ENCODE data around the gene MAGI2. TPM values are rescaled to one million over a fixed set of nuclear protein-coding genes. Genes with fewer than 3 reads are reported as not detected.

MAGI2 gene
- total RNA-seq, 1 donor from 2014 or later = 64.2 TPM

- H3K4me3 Mint-ChIP-seq (ENCODE audit: unreplicated experiment) = no peak overlapping the region
- TF ChIP-seq, protein P1, sequence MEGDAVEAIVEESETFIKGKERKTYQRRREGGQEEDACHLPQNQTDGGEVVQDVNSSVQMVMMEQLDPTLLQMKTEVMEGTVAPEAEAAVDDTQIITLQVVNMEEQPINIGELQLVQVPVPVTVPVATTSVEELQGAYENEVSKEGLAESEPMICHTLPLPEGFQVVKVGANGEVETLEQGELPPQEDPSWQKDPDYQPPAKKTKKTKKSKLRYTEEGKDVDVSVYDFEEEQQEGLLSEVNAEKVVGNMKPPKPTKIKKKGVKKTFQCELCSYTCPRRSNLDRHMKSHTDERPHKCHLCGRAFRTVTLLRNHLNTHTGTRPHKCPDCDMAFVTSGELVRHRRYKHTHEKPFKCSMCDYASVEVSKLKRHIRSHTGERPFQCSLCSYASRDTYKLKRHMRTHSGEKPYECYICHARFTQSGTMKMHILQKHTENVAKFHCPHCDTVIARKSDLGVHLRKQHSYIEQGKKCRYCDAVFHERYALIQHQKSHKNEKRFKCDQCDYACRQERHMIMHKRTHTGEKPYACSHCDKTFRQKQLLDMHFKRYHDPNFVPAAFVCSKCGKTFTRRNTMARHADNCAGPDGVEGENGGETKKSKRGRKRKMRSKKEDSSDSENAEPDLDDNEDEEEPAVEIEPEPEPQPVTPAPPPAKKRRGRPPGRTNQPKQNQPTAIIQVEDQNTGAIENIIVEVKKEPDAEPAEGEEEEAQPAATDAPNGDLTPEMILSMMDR (IDR thresholded peaks at IDR 0.05; ENCODE audit: partially characterized antibody, unreplicated experiment) = no peak
- no peak for DNase-seq
- peaks cover 1% of the 10 kb centered on the region for H3K4me1 Mint-ChIP-seq (ENCODE audit: low read depth, unreplicated experiment)
- no peaks in the 10 kb centered on the region for H3K36me3 Mint-ChIP-seq (ENCODE audit: unreplicated experiment)
- no peak overlapping the region for H3K27ac Mint-ChIP-seq (ENCODE audit: unreplicated experiment)
- peaks cover 2% of the 10 kb centered on the region for H3K27me3 Mint-ChIP-seq (ENCODE audit: unreplicated experiment)
- peaks cover 1% of the 10 kb centered on the region for H3K9me3 Mint-ChIP-seq (ENCODE audit: unreplicated experiment)
These were observed 1353.6 kb downstream of the MAGI2 start for GRCh38 chr7:78099715-78100394.

- no peak for DNase-seq
- TF ChIP-seq, protein P1 (IDR thresholded peaks at IDR 0.05; ENCODE audit: partially characterized antibody, unreplicated experiment) = no peak
- H3K4me3 Mint-ChIP-seq (ENCODE audit: unreplicated experiment) = no peak overlapping the region
- H3K4me1 Mint-ChIP-seq (ENCODE audit: low read depth, unreplicated experiment) = peaks cover 8% of the 10 kb centered on the region
- no peak overlapping the region for H3K27ac Mint-ChIP-seq (ENCODE audit: unreplicated experiment)
- H3K27me3 Mint-ChIP-seq (ENCODE audit: unreplicated experiment) = peaks cover 2% of the 10 kb centered on the region
- H3K36me3 Mint-ChIP-seq (ENCODE audit: unreplicated experiment) = no peaks in the 10 kb centered on the region
- H3K9me3 Mint-ChIP-seq (ENCODE audit: unreplicated experiment) = peaks cover 1% of the 10 kb centered on the region
These were observed 1357.9 kb downstream of the MAGI2 start for GRCh38 chr7:78095549-78095948.

DNA sequence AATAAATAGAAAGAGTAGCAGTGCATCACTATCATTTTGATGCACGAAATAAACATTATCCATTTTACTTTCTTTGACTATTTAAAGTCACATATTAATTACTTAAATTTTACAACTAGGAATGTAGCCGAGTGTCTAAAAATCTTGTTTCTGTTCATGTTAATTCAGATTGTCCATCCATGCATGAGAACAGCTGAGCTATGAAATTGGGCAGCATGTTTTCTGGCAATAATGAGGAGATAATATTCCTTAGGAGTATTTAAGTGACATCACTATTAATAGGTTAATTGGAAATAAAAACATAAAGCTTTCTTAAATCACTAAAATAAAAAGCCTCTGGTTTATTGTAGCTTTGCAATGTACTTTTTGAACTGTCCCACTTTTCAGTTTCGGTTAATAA, 1361.1 kb downstream of the MAGI2 start:
- DNase-seq = no peak
- Mint-ChIP-seq H3K27ac (ENCODE audit: unreplicated experiment) (no peak overlapping the region), H3K4me3 (ENCODE audit: unreplicated experiment) (no peak overlapping the region), H3K9me3 (ENCODE audit: unreplicated experiment) (peaks cover 1% of the 10 kb centered on the region), H3K36me3 (ENCODE audit: unreplicated experiment) (no peaks in the 10 kb centered on the region), H3K27me3 (ENCODE audit: unreplicated experiment) (no peaks in the 10 kb centered on the region), H3K4me1 (ENCODE audit: low read depth, unreplicated experiment) (peaks cover 8% of the 10 kb centered on the region)
- TF ChIP-seq, protein P1 (IDR thresholded peaks at IDR 0.05; ENCODE audit: partially characterized antibody, unreplicated experiment) = no peak

GRCh38 chr7:78090616-78091015, 1362.9 kb downstream of the MAGI2 start:
- TF ChIP-seq, protein P1 (IDR thresholded peaks at IDR 0.05; ENCODE audit: partially characterized antibody, unreplicated experiment) = no peak
- DNase-seq = no peak
- no peaks in the 10 kb centered on the region for H3K36me3 Mint-ChIP-seq (ENCODE audit: unreplicated experiment)
- H3K9me3 Mint-ChIP-seq (ENCODE audit: unreplicated experiment) = peaks cover 1% of the 10 kb centered on the region
- H3K4me1 Mint-ChIP-seq (ENCODE audit: low read depth, unreplicated experiment) = peaks cover 8% of the 10 kb centered on the region
- no peak overlapping the region for H3K27ac Mint-ChIP-seq (ENCODE audit: unreplicated experiment)
- no peaks in the 10 kb centered on the region for H3K27me3 Mint-ChIP-seq (ENCODE audit: unreplicated experiment)
- H3K4me3 Mint-ChIP-seq (ENCODE audit: unreplicated experiment) = no peak overlapping the region

GRCh38 chr7:78083476-78084120, 1369.9 kb downstream of the MAGI2 start:
- Mint-ChIP-seq H3K27me3 (ENCODE audit: unreplicated experiment) (no peaks in the 10 kb centered on the region), H3K9me3 (ENCODE audit: unreplicated experiment) (peaks cover 3% of the 10 kb centered on the region), H3K4me1 (ENCODE audit: low read depth, unreplicated experiment) (no peaks in the 10 kb centered on the region), H3K36me3 (ENCODE audit: unreplicated experiment) (no peaks in the 10 kb centered on the region), H3K4me3 (ENCODE audit: unreplicated experiment) (no peak overlapping the region), H3K27ac (ENCODE audit: unreplicated experiment) (no peak overlapping the region)
- DNase-seq = no peak
- TF ChIP-seq, protein P1 (IDR thresholded peaks at IDR 0.05; ENCODE audit: partially characterized antibody, unreplicated experiment) = no peak

All from glutamatergic neuron (in vitro differentiated cells).